ENCODE results near the gene GUK1. TPM values are rescaled to one million over a fixed set of nuclear protein-coding genes. Genes with fewer than 3 reads are reported as not detected.

GUK1 gene
- 100 to 1,000 TPM; 289 to 327 TPM for total RNA-seq

GRCh38 chr1:228139931-228140723, at the start of gene GUK1:
TSS of gene GUK1 (plus strand) at chr1:228140279. CDS start at chr1:228140303, 24 bp downstream.
- POLR2A ChIA-PET = interaction anchor here (0.5 to 6.2 kb wide), 17 partner anchors 12 to 374 kb away, joined by 3 to 62 read pairs (median 4); partner anchors contain the start of genes IBA57, MRPL55 and TRIM11
- Mint-ChIP-seq H3K9me3 (no peaks in the 10 kb centered on the region), H3K4me1 (peaks cover 39% of the 10 kb centered on the region), H3K4me3 (peak within 1 kb of the TSS; percentile 96), H3K36me3 (peaks cover 11% of the 10 kb centered on the region), H3K27ac (peak within 1 kb of the TSS; percentile 98), H3K27me3 (peaks cover 16% of the 10 kb centered on the region)
- ATAC-seq (ENCODE audit: low read depth) = peak; percentile 89
- DNase-seq = peak; percentile 99

- no peaks in the 10 kb centered on the region for H3K27me3 Mint-ChIP-seq
- no peak overlapping the region for H3K4me3 Mint-ChIP-seq
- POLR2A ChIA-PET = interaction anchor here (1.3 kb wide), 1 partner anchor 9 kb away, joined by 5 read pairs; the partner anchor contains the start of gene ARF1
- no peak for ATAC-seq (ENCODE audit: low read depth)
- H3K27ac Mint-ChIP-seq = no peak overlapping the region
- no peak for DNase-seq
- H3K9me3 Mint-ChIP-seq = peaks cover 17% of the 10 kb centered on the region
- peaks cover 41% of the 10 kb centered on the region for H3K4me1 Mint-ChIP-seq
- H3K36me3 Mint-ChIP-seq = peaks cover 49% of the 10 kb centered on the region
These were observed 49.4 kb upstream of the GUK1 start for GRCh38 chr1:228090613-228091081.

- POLR2A ChIA-PET = interaction anchor here (1.2 to 1.3 kb wide), 2 partner anchors 9 to 395 kb away, joined by 3 to 5 read pairs; partner anchors contain the start of gene ARF1
- Mint-ChIP-seq H3K27ac (peak overlapping the region; percentile 21), H3K9me3 (peaks cover 17% of the 10 kb centered on the region), H3K4me1 (peaks cover 42% of the 10 kb centered on the region), H3K36me3 (peaks cover 53% of the 10 kb centered on the region), H3K4me3 (no peak overlapping the region), H3K27me3 (no peaks in the 10 kb centered on the region)
- ATAC-seq (ENCODE audit: low read depth) (no peak), DNase-seq (no peak)
These were observed 49.0 kb upstream of the GUK1 start for GRCh38 chr1:228091084-228091483.

GRCh38 chr1:228092342-228093049, 47.6 kb upstream of the GUK1 start:
- POLR2A ChIA-PET = interaction anchor here (1.2 kb wide), 1 partner anchor 394 kb away, joined by 3 read pairs; no protein-coding TSS in a partner anchor
- no peaks in the 10 kb centered on the region for H3K27me3 Mint-ChIP-seq
- H3K9me3 Mint-ChIP-seq = peaks cover 17% of the 10 kb centered on the region
- ATAC-seq (ENCODE audit: low read depth) = no peak
- no peak overlapping the region for H3K4me3 Mint-ChIP-seq
- no peak for DNase-seq
- no peak overlapping the region for H3K27ac Mint-ChIP-seq
- peaks cover 55% of the 10 kb centered on the region for H3K36me3 Mint-ChIP-seq
- H3K4me1 Mint-ChIP-seq = peaks cover 34% of the 10 kb centered on the region

GRCh38 chr1:228093050-228093906, 46.8 kb upstream of the GUK1 start:
- Mint-ChIP-seq H3K27ac (no peak overlapping the region), H3K4me1 (peaks cover 26% of the 10 kb centered on the region), H3K36me3 (peaks cover 53% of the 10 kb centered on the region), H3K4me3 (no peak overlapping the region), H3K9me3 (peaks cover 17% of the 10 kb centered on the region), H3K27me3 (no peaks in the 10 kb centered on the region)
- POLR2A ChIA-PET = no interaction called here
- ATAC-seq (ENCODE audit: low read depth) = no peak
- no peak for DNase-seq

GRCh38 chr1:228094432-228095016, 45.6 kb upstream of the GUK1 start:
- DNase-seq (no peak), ATAC-seq (ENCODE audit: low read depth) (no peak)
- Mint-ChIP-seq H3K4me3 (no peak overlapping the region), H3K36me3 (peaks cover 57% of the 10 kb centered on the region), H3K9me3 (peaks cover 17% of the 10 kb centered on the region), H3K27ac (no peak overlapping the region), H3K27me3 (no peaks in the 10 kb centered on the region), H3K4me1 (peaks cover 17% of the 10 kb centered on the region)
- POLR2A ChIA-PET = no interaction called here

GRCh38 chr1:228095161-228095560, 44.9 kb upstream of the GUK1 start:
- peaks cover 56% of the 10 kb centered on the region for H3K36me3 Mint-ChIP-seq
- ATAC-seq (ENCODE audit: low read depth) (no peak), DNase-seq (no peak)
- POLR2A ChIA-PET = no interaction called here
- H3K27ac Mint-ChIP-seq = no peak overlapping the region
- no peaks in the 10 kb centered on the region for H3K27me3 Mint-ChIP-seq
- H3K4me3 Mint-ChIP-seq = no peak overlapping the region
- H3K9me3 Mint-ChIP-seq = peaks cover 17% of the 10 kb centered on the region
- H3K4me1 Mint-ChIP-seq = peaks cover 14% of the 10 kb centered on the region

GRCh38 chr1:228095938-228096337, 44.1 kb upstream of the GUK1 start:
- POLR2A ChIA-PET = no interaction called here
- no peak overlapping the region for H3K4me3 Mint-ChIP-seq
- DNase-seq (no peak), ATAC-seq (ENCODE audit: low read depth) (no peak)
- no peaks in the 10 kb centered on the region for H3K27me3 Mint-ChIP-seq
- H3K36me3 Mint-ChIP-seq = peaks cover 54% of the 10 kb centered on the region
- peaks cover 17% of the 10 kb centered on the region for H3K9me3 Mint-ChIP-seq
- no peak overlapping the region for H3K27ac Mint-ChIP-seq
- H3K4me1 Mint-ChIP-seq = peaks cover 7% of the 10 kb centered on the region

GRCh38 chr1:228096416-228097332, 43.4 kb upstream of the GUK1 start:
- Mint-ChIP-seq H3K36me3 (peaks cover 47% of the 10 kb centered on the region), H3K27me3 (no peaks in the 10 kb centered on the region), H3K27ac (no peak overlapping the region), H3K4me3 (no peak overlapping the region), H3K4me1 (peaks cover 12% of the 10 kb centered on the region), H3K9me3 (peaks cover 14% of the 10 kb centered on the region)
- no peak for ATAC-seq (ENCODE audit: low read depth)
- POLR2A ChIA-PET = no interaction called here
- no peak for DNase-seq

GRCh38 chr1:228097333-228098081, 42.6 kb upstream of the GUK1 start:
- H3K4me3 Mint-ChIP-seq = no peak overlapping the region
- POLR2A ChIA-PET = interaction anchor here (1.2 kb wide), 1 partner anchor 15 kb away, joined by 6 read pairs; the partner anchor contains the start of gene ARF1
- H3K4me1 Mint-ChIP-seq = peaks cover 10% of the 10 kb centered on the region
- H3K9me3 Mint-ChIP-seq = peaks cover 12% of the 10 kb centered on the region
- DNase-seq (no peak), ATAC-seq (ENCODE audit: low read depth) (no peak)
- H3K36me3 Mint-ChIP-seq = peaks cover 39% of the 10 kb centered on the region
- no peak overlapping the region for H3K27ac Mint-ChIP-seq
- no peaks in the 10 kb centered on the region for H3K27me3 Mint-ChIP-seq

GRCh38 chr1:228098323-228098931, 41.7 kb upstream of the GUK1 start:
- peaks cover 10% of the 10 kb centered on the region for H3K4me1 Mint-ChIP-seq
- H3K9me3 Mint-ChIP-seq = peaks cover 11% of the 10 kb centered on the region
- ATAC-seq (ENCODE audit: low read depth) = no peak
- peaks cover 33% of the 10 kb centered on the region for H3K36me3 Mint-ChIP-seq
- H3K27me3 Mint-ChIP-seq = no peaks in the 10 kb centered on the region
- DNase-seq = no peak
- POLR2A ChIA-PET = interaction anchor here (1.2 kb wide), 1 partner anchor 16 kb away, joined by 6 read pairs; the partner anchor contains the start of gene ARF1
- no peak overlapping the region for H3K4me3 Mint-ChIP-seq
- no peak overlapping the region for H3K27ac Mint-ChIP-seq

All from activated naive CD8-positive, alpha-beta T cell treated with anti-CD3 and anti-CD28 coated beads, Interleukin-2, amount 10 ng/mL, durations not matched to agents 7 days and 5 days (primary cell).